Fibroblast of mammary gland (primary cell): ENCODE results near the gene C21orf58.

Experiments used
- DNase-seq: peaks from one replicate; pipeline ENCODE4 v3.0.0-alpha.2; 2010; ENCODE audit warnings: low read depth
- H3K4me3 ChIP-seq: 2 replicates; pipeline ENCODE4 v1.5.1; 2011; ENCODE audit warnings: low read depth, mild to moderate bottlenecking, low read length, moderate library complexity; ENCODE audit not compliant: control insufficient read depth
- CTCF ChIP-seq: conservative IDR thresholded peaks from 2 replicates; pipeline ENCODE4 v1.5.1; 2011; ENCODE audit warnings: low read depth, low read length, inconsistent platforms; ENCODE audit not compliant: control insufficient read depth, insufficient read depth

Gene C21orf58

DNA sequence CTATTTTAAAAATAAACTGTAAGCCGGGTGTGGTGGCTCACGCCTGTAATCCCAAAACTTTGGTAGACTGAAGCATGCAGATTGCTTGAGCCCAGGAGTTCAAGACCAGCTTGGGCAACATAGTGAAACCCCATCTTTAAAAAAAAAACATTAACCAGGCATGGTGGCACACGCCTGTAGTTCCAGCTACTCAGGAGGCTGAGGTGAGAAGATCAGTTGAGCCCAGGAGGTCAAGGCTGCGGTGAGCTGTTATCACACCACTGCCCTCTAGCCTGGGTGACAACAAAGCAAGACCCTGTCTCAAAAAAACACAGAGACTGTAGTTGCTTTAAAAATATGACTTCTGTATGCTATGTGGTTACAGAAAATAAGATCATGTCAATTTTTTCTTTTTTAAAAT, 70.8 kb downstream of the C21orf58 start:
- TF ChIP-seq CTCF = no peak
- no peak overlapping the region for H3K4me3 ChIP-seq
- DNase-seq = no peak
